ENCODE results near the gene NELFA. TPM values are rescaled to one million over a fixed set of nuclear protein-coding genes. Genes with fewer than 3 reads are reported as not detected.

The NELFA gene
- total RNA-seq, 4 donors from 2014 or later: 23.2 to 41.5 (median 35.5) TPM

- WGBS: 86% methylated on average over 7 of the region's 7 CpGs
- peak in 1 of 2 donors; percentile 26 for DNase-seq (ENCODE audit: low spot score in 2 of 2)
- peaks cover 7% of the 10 kb centered on the region for H3K4me1 ChIP-seq
- no peaks in the 10 kb centered on the region for H3K9me3 ChIP-seq
- TF ChIP-seq POLR2A (IDR thresholded peaks at IDR 0.05) (no peak), CTCF (IDR thresholded peaks at IDR 0.05) (no peak), EP300 (IDR thresholded peaks at IDR 0.05) (no peak), POLR2AphosphoS5 (IDR thresholded peaks at IDR 0.05) (no peak)
- H3K4me3 ChIP-seq: no peak overlapping the region
- H3K27ac ChIP-seq: no peak overlapping the region
- H3K36me3 ChIP-seq: no peaks in the 10 kb centered on the region
- H3K27me3 ChIP-seq: peaks cover 66% of the 10 kb centered on the region
Observed at GRCh38 chr4:2049381-2049780, 40.6 kb upstream of the NELFA start.

GRCh38 chr4:2048831-2049230, 40.1 kb upstream of the NELFA start:
- TF ChIP-seq POLR2A (IDR thresholded peaks at IDR 0.05): no peak
- no peak for TF ChIP-seq CTCF (IDR thresholded peaks at IDR 0.05)
- TF ChIP-seq EP300 (IDR thresholded peaks at IDR 0.05): no peak
- TF ChIP-seq POLR2AphosphoS5 (IDR thresholded peaks at IDR 0.05): no peak
- H3K36me3 ChIP-seq: no peaks in the 10 kb centered on the region
- no peak overlapping the region for H3K4me3 ChIP-seq
- H3K27ac ChIP-seq: no peak overlapping the region
- H3K27me3 ChIP-seq: peaks cover 64% of the 10 kb centered on the region
- 91% methylated on average over 8 of the region's 8 CpGs for WGBS
- peaks cover 7% of the 10 kb centered on the region for H3K4me1 ChIP-seq
- H3K9me3 ChIP-seq: no peaks in the 10 kb centered on the region
- DNase-seq (ENCODE audit: low spot score in 2 of 2): peak in 1 of 2 donors; percentile 26

DNA sequence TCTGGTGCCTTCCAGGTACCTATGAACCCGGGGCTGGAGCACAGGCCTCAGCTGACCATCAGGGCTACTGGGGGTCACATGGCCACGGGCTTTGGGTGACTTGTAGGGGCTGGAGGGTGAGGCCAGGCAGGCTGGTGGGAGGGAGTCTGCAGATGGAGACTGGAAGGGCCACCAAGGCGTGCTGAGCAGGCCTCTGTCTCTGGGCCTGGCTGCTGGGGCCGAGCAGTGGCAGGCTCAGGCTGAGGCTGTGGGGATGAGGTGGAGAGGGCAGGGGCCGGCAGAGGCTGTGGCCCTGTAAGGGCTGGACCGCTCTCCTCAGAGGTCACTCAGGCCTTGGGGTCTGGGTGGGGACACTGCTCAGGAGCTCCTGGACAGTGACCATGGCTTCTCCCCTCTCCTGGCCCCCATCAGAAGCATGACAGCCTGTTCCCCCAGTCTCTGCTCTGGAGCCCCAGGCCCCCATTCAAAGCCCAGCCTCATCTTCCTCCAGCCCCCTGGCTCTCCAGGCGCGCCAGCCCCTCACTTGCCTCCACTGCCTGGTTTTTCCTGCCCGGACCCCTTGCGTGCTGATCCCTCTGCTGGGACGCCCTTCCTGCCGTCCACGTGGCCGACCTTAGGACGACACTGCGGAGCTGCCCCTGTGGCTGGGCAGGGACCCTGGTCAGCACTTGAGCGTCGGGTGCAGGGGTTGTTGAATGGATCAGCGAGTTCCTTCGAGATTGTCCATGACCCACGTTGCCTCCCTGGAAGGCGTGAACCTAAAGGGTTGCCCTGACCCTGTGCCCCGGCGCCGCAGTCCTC, 39.2 kb upstream of the NELFA start:
- TF ChIP-seq POLR2A (IDR thresholded peaks at IDR 0.05) (no peak), CTCF (IDR thresholded peaks at IDR 0.05) (no peak), POLR2AphosphoS5 (IDR thresholded peaks at IDR 0.05) (no peak), EP300 (IDR thresholded peaks at IDR 0.05) (no peak)
- H3K27me3 ChIP-seq: peaks cover 69% of the 10 kb centered on the region
- no peak overlapping the region for H3K27ac ChIP-seq
- no peaks in the 10 kb centered on the region for H3K9me3 ChIP-seq
- DNase-seq (ENCODE audit: low spot score in 2 of 2): peak in 1 of 2 donors; percentile 78
- H3K4me3 ChIP-seq: no peak overlapping the region
- H3K4me1 ChIP-seq: peaks cover 7% of the 10 kb centered on the region
- H3K36me3 ChIP-seq: no peaks in the 10 kb centered on the region
- 92% methylated on average over 21 of the region's 25 CpGs for WGBS

DNA sequence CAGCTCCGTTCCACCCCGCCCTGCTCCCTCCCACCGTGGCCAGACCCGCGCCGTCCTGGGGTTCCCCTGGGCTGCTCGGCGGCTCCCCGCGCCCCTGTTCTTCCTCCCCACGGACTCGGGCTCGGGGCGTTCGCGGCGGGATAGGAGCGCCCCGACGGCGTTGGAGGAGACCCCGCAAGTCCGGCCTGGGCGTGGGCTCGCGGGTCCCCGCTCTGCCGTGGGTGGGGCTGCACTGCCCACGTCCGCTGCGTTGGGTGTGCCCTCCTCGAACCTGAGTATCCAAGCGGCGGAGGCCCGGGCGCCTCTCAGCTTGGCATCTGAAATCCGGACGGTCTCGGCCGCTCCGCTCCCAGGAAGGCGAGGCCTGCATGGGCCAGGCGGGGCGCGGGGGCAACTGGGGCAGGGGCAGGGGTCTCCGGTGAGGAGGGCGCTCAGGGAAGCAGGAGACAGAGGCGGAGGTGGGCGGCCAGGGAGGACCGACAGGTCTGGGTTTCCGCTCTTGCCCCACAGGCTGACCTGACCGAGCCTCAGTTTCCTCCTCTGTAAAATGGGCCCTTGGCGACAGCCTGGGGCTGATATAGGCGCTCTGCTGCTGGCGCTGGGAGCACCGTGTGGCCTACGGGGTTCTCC, 38.4 kb upstream of the NELFA start:
- Histone ChIP-seq H3K36me3 (no peaks in the 10 kb centered on the region), H3K9me3 (no peaks in the 10 kb centered on the region), H3K27ac (no peak overlapping the region), H3K27me3 (peaks cover 69% of the 10 kb centered on the region), H3K4me1 (peaks cover 14% of the 10 kb centered on the region), H3K4me3 (no peak overlapping the region)
- peak in 1 of 2 donors; percentile 74 for DNase-seq (ENCODE audit: low spot score in 2 of 2)
- no peak for TF ChIP-seq EP300 (IDR thresholded peaks at IDR 0.05)
- TF ChIP-seq CTCF (IDR thresholded peaks at IDR 0.05): no peak
- no peak for TF ChIP-seq POLR2AphosphoS5 (IDR thresholded peaks at IDR 0.05)
- TF ChIP-seq POLR2A (IDR thresholded peaks at IDR 0.05): no peak
- WGBS: 4% methylated on average over 12 of the region's 57 CpGs
